ENCODE measurements around the gene PRIMA1. TPM values are rescaled to one million over a fixed set of nuclear protein-coding genes. Genes with fewer than 3 reads are reported as not detected.

PRIMA1 gene
- total and polyA plus RNA-seq, 2 experiments from 2014 or later, result 2.1 to 3.5 TPM

GRCh38 chr14:93832665-93833064, 44.4 kb upstream of the PRIMA1 start:
- peaks cover 3% of the 10 kb centered on the region; the same call in 1 of the 3 replicates for H3K9me3 Mint-ChIP-seq
- no peak overlapping the region for H3K27ac Mint-ChIP-seq
- no peak for ATAC-seq
- Histone ChIP-seq H2AFZ (no peak overlapping the region), H4K20me1 (replicated peaks; ENCODE audit: insufficient read depth) (no peaks in the 10 kb centered on the region), H3F3A (replicated peaks; ENCODE audit: low read depth) (no peaks in the 10 kb centered on the region), H3K36me3 (ENCODE audit: insufficient read depth) (no peaks in the 10 kb centered on the region), H3K27ac (ENCODE audit: low read depth) (no peak overlapping the region), H3K4me3 (no peak overlapping the region), H3K9me2 (ENCODE audit: insufficient read depth) (peaks cover 5% of the 10 kb centered on the region; the same call in 1 of the 2 replicates), H3K4me1 (ENCODE audit: insufficient read depth) (no peaks in the 10 kb centered on the region), H3K27me3 (ENCODE audit: insufficient read depth) (no peaks in the 10 kb centered on the region), H3K79me2 (replicated peaks; ENCODE audit: insufficient read depth) (no peaks in the 10 kb centered on the region), H3K4me2 (no peak overlapping the region)
- TF ChIP-seq ZNF462 (CRISPR knock-in tag; IDR thresholded peaks at IDR 0.05) (no peak), EZH2 (IDR thresholded peaks at IDR 0.05; ENCODE audit: low read depth, unreplicated experiment) (no peak), JUNB (IDR thresholded peaks at IDR 0.05; ENCODE audit: unreplicated experiment) (no peak), NANOG (IDR thresholded peaks at IDR 0.05; ENCODE audit: borderline replicate concordance) (no peak), CREB1 (CRISPR knock-in tag; IDR thresholded peaks at IDR 0.05; ENCODE audit: low read depth) (no peak), ZNF331 (CRISPR knock-in tag; IDR thresholded peaks at IDR 0.05; ENCODE audit: low read depth) (no peak), ETS1 (IDR thresholded peaks at IDR 0.05) (no peak), ZNF114 (CRISPR knock-in tag; IDR thresholded peaks at IDR 0.05) (no peak), EZH2phosphoT487 (IDR thresholded peaks at IDR 0.05; ENCODE audit: unreplicated experiment) (no peak), STAT1 (IDR thresholded peaks at IDR 0.05; ENCODE audit: unreplicated experiment) (no peak), POLR2AphosphoS5 (IDR thresholded peaks at IDR 0.05; ENCODE audit: low read depth) (no peak), CTCF (conservative IDR thresholded peaks at IDR 0.05; ENCODE audit: low read depth in 2 of 2) (no peak), REST (IDR thresholded peaks at IDR 0.05; ENCODE audit: unreplicated experiment) (no peak)
- H3K36me3 Mint-ChIP-seq (ENCODE audit: low read depth), result no peaks in the 10 kb centered on the region
- peaks cover 6% of the 10 kb centered on the region for H3K27me3 Mint-ChIP-seq (ENCODE audit: insufficient read depth, low read depth, poor library complexity)
- DNase-seq (ENCODE audit: low spot score), result no peak
- H3K4me1 Mint-ChIP-seq, result no peaks in the 10 kb centered on the region; the same call in 2 of the 3 replicates
- H3K4me3 Mint-ChIP-seq, result no peak overlapping the region

Measured in GM23338 (cell line).